HepG2 (cell line): ENCODE results near the gene PDE6C. TPM values are rescaled to one million over a fixed set of nuclear protein-coding genes. Genes with fewer than 3 reads are reported as not detected.

ENCODE experiments used
- ATAD3A ChIP-seq: sonication (generic); formaldehyde crosslinking; IDR thresholded peaks from 2 replicates; pipeline ENCODE4 v1.4.0; 2020; ENCODE audit warnings: missing genetic modification reagents
- CENPT ChIP-seq: sonication (generic); formaldehyde crosslinking; IDR thresholded peaks from 2 replicates; pipeline ENCODE4 v1.8.0; 2022; ENCODE audit warnings: low read depth, mild to moderate bottlenecking, moderate library complexity, missing genetic modification reagents
- DR1 ChIP-seq: sonication (generic); formaldehyde crosslinking; IDR thresholded peaks from 2 replicates; pipeline ENCODE4 v1.8.0; 2021; ENCODE audit warnings: mild to moderate bottlenecking, missing genetic modification reagents, inconsistent platforms
- EEA1 ChIP-seq: sonication (generic); formaldehyde crosslinking; IDR thresholded peaks from 2 replicates; pipeline ENCODE4 v1.5.1; 2020; ENCODE audit warnings: mild to moderate bottlenecking, missing genetic modification reagents, borderline replicate concordance
- KDM6A ChIP-seq: IDR thresholded peaks from 2 replicates; pipeline ENCODE4 v1.6.1; 2016; ENCODE audit warnings: low read depth
- MED8 ChIP-seq: sonication (generic); formaldehyde crosslinking; IDR thresholded peaks from 2 replicates; pipeline ENCODE4 v1.8.1; 2023; ENCODE audit warnings: mild to moderate bottlenecking, missing genetic modification reagents; ENCODE audit not compliant: insufficient replicate concordance
- POLR2AphosphoS2 ChIP-seq: IDR thresholded peaks from 2 replicates; pipeline ENCODE4 v1.6.1; 2011; ENCODE audit warnings: low read depth, low read length, improper control_type of control experiment
- RBAK ChIP-seq: sonication (generic); formaldehyde crosslinking; IDR thresholded peaks from 2 replicates; pipeline ENCODE4 v1.5.1; 2020; ENCODE audit warnings: mild to moderate bottlenecking, missing genetic modification reagents
- RFXANK ChIP-seq: IDR thresholded peaks from 2 replicates; pipeline ENCODE4 v1.6.1; 2016
- SOX13 ChIP-seq, 3 experiments: fragments of 450-650 bp in 1 of 3; sonication (generic) in 1 of 3; formaldehyde crosslinking in 1 of 3; IDR thresholded peaks in 2 of 3; conservative IDR thresholded peaks in 1 of 3; 2 replicates each; pipeline versions ENCODE4 v1.5.0 to v1.6.1; 2016 to 2020; ENCODE audit warnings: antibody characterized with exemption in 1 of 3, mild to moderate bottlenecking in 1 of 3, missing compliant biosample characterization in 1 of 3, missing genetic modification reagents in 1 of 3, moderate library complexity in 1 of 3
- SOX5 ChIP-seq: IDR thresholded peaks from 2 replicates; pipeline ENCODE4 v1.6.1; 2016; ENCODE audit warnings: borderline replicate concordance
- SRY ChIP-seq: sonication (generic); formaldehyde crosslinking; IDR thresholded peaks from 2 replicates; pipeline ENCODE4 v1.8.0; 2022; ENCODE audit warnings: mild to moderate bottlenecking, missing genetic modification reagents
- TBP ChIP-seq: sonication (generic); formaldehyde crosslinking; IDR thresholded peaks from 2 replicates; pipeline ENCODE4 v1.5.0; 2020; ENCODE audit warnings: missing genetic modification reagents
- TFAP4 ChIP-seq: sonication (generic); IDR thresholded peaks from 2 replicates; pipeline ENCODE4 v1.6.1; 2016; ENCODE audit warnings: low read depth, borderline replicate concordance
- TRIM24 ChIP-seq: sonication (generic); formaldehyde crosslinking; IDR thresholded peaks from 2 replicates; pipeline ENCODE4 v1.8.0; 2022; ENCODE audit warnings: mild to moderate bottlenecking, missing genetic modification reagents
- ZBTB20 ChIP-seq: sonication (generic); formaldehyde crosslinking; IDR thresholded peaks from 2 replicates; pipeline ENCODE4 v1.8.1; 2023; ENCODE audit warnings: missing genetic modification reagents, low read depth, mild to moderate bottlenecking, borderline replicate concordance
- ZBTB7B ChIP-seq: sonication (generic); formaldehyde crosslinking; IDR thresholded peaks from 2 replicates; pipeline ENCODE4 v1.4.0; 2020; ENCODE audit warnings: missing genetic modification reagents
- ZFY ChIP-seq: sonication (generic); formaldehyde crosslinking; IDR thresholded peaks from 2 replicates; pipeline ENCODE4 v1.4.0; 2020; ENCODE audit warnings: missing genetic modification reagents
- ZNF10 ChIP-seq: sonication (generic); formaldehyde crosslinking; IDR thresholded peaks from 2 replicates; pipeline ENCODE4 v1.4.0; 2020; ENCODE audit warnings: mild to moderate bottlenecking, low read depth, missing genetic modification reagents, borderline replicate concordance
- ZNF24 ChIP-seq: fragments of 450-650 bp; IDR thresholded peaks from 2 replicates; pipeline ENCODE4 v1.6.1; 2017; ENCODE audit warnings: antibody characterized with exemption, mild to moderate bottlenecking
- ZNF264 ChIP-seq: sonication (generic); formaldehyde crosslinking; IDR thresholded peaks from 2 replicates; pipeline ENCODE4 v1.4.0; 2020; ENCODE audit warnings: missing genetic modification reagents
- ZNF275 ChIP-seq: sonication (generic); formaldehyde crosslinking; IDR thresholded peaks from 2 replicates; pipeline ENCODE4 v1.8.0; 2022; ENCODE audit warnings: missing genetic modification reagents, mild to moderate bottlenecking, inconsistent platforms, borderline replicate concordance
- ZNF335 ChIP-seq: sonication (generic); formaldehyde crosslinking; IDR thresholded peaks from 2 replicates; pipeline ENCODE4 v1.4.0; 2020; ENCODE audit warnings: missing genetic modification reagents
- ZNF430 ChIP-seq: sonication (generic); formaldehyde crosslinking; IDR thresholded peaks from 2 replicates; pipeline ENCODE4 v1.9.0; 2021; ENCODE audit warnings: mild to moderate bottlenecking, missing genetic modification reagents
- ZNF713 ChIP-seq: sonication (generic); formaldehyde crosslinking; IDR thresholded peaks from 2 replicates; pipeline ENCODE4 v1.4.0; 2020; ENCODE audit warnings: mild to moderate bottlenecking, missing genetic modification reagents
- polyA plus RNA-seq, 8 experiments: library from polyadenylated mRNA; depleted of rRNA in 3 of 8; stranded (reverse) in 7 of 8; unstranded in 1 of 8; fragments of >200 nt; fragmentation: Illumina TruSeq in 4 of 8; extraction: Trizol in 4 of 8; gene quantifications; 2 replicates each; pipeline versions ENCODE4 v1.2.1 to v1.2.3, GENCODE V29; 2011 to 2016; ENCODE audit warnings: low read depth in 4 of 8, missing spikeins in 1 of 8, mixed read lengths in 1 of 8; ENCODE audit not compliant: insufficient read depth in 1 of 8
- total RNA-seq, 5 experiments: library from RNA; depleted of rRNA; stranded (reverse); fragments of >200 nt; fragmentation: Illumina TruSeq; extraction: Trizol; gene quantifications; 2 replicates each; pipeline ENCODE4 v1.2.3, GENCODE V29; 2016; ENCODE audit warnings: low read depth in 1 of 5

PDE6C gene
- total and polyA plus RNA-seq, 2 of the 13 experiments (the other 11 are each of a cell fraction or from before 2014, with no cell fraction given), result 0.64 TPM; not detected in 1

- TF ChIP-seq SOX5 (CRISPR knock-in tag), result peak; percentile 71; the same call in 1 of the 2 replicates
- TF ChIP-seq KDM6A, result no peak
- TF ChIP-seq ZBTB20 (CRISPR knock-in tag), result peak; percentile 55; the same call in 1 of the 2 replicates
- TF ChIP-seq ATAD3A (CRISPR knock-in tag), result no peak; the same call in 1 of the 2 replicates
- no peak for TF ChIP-seq RFXANK (CRISPR knock-in tag)
- no peak; the same call in 1 of the 2 replicates for TF ChIP-seq ZBTB7B
- peak; percentile 84 for TF ChIP-seq DR1 (CRISPR knock-in tag)
- TF ChIP-seq CENPT, result peak; percentile 88; the same call in 1 of the 2 replicates
- peak; percentile 85 for TF ChIP-seq MED8
- 0 out of 2 replicates have a peak, but pooled peaks have one; percentile 79 for TF ChIP-seq EEA1
- TF ChIP-seq ZNF275, result peak; percentile 77; the same call in 1 of the 2 replicates
- peak; percentile 72 for TF ChIP-seq ZNF264
- TF ChIP-seq POLR2AphosphoS2, result no peak
- peak; percentile 73 for TF ChIP-seq ZFY
- 0 out of 2 replicates have a peak, but pooled peaks have one; percentile 29 for TF ChIP-seq RBAK
- peak; percentile 62; the same call in 1 of the 2 replicates for TF ChIP-seq SOX13 (IDR thresholded peaks at IDR 0.05)
- TF ChIP-seq SOX13 (CRISPR knock-in tag; conservative IDR thresholded peaks at IDR 0.05 in 1 of 2, IDR thresholded peaks at IDR 0.05 in 1 of 2), result peak in 1 of 2 experiments; percentile 66; a peak in 1 of 4 replicates
- peak; percentile 90 for TF ChIP-seq ZNF335
- no peak for TF ChIP-seq TRIM24
- peak; percentile 83 for TF ChIP-seq SRY (CRISPR knock-in tag)
- peak; percentile 44; the same call in 1 of the 2 replicates for TF ChIP-seq TFAP4
- TF ChIP-seq TBP (CRISPR knock-in tag), result no peak
- 0 out of 2 replicates have a peak, but pooled peaks have one; percentile 78 for TF ChIP-seq ZNF24
- TF ChIP-seq ZNF10 (CRISPR knock-in tag), result no peak
- peak; percentile 90; the same call in 1 of the 2 replicates for TF ChIP-seq ZNF713 (CRISPR knock-in tag)
- peak; percentile 92 for TF ChIP-seq ZNF430 (CRISPR knock-in tag)
These were observed 90.1 kb downstream of the PDE6C start, which contains the start of gene FRA10AC1 (continued) for GRCh38 chr10:93702210-93703001.
